ENCODE results near the gene EIF2AK3. TPM values are rescaled to one million over a fixed set of nuclear protein-coding genes. Genes with fewer than 3 reads are reported as not detected.

Gene EIF2AK3
- total RNA-seq, 1 experiment from 2014 or later: 19.3 TPM

DNA sequence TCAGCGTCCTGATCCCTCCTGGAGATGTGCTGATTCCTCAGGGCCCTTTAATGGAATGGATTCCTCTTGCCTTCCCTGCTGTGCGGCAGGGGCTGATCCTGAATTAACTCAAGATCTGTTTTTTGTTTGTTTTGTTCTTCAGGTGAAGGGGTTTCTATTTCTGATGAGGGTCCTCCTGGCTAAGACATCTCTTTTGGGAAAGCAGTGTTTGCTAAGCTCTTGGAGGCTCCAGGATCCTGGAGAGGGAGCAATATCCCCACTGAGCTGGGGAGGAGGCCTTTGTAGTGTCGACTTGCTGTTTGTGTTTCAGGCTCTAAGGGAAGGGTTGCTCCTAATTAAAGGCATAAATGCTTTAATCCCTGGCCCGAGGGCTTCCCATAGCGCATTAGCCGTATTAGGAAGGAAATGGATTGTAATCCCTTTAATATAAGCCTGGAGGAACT is 109.5 kb downstream of the EIF2AK3 start:
- H3K4me2 ChIP-seq (ENCODE audit: insufficient read depth, insufficient read length, low read length): no peak overlapping the region
- H2AFZ ChIP-seq (ENCODE audit: low read length): no peak overlapping the region
- no peak overlapping the region for H3K23ac ChIP-seq (ENCODE audit: insufficient read length, low read depth, low read length)
- no peak overlapping the region for H2AK5ac ChIP-seq (ENCODE audit: insufficient read length, low read length)
- no peak overlapping the region for H2BK20ac ChIP-seq (ENCODE audit: low read depth, low read length, poor library complexity, severe bottlenecking)
- peaks cover 26% of the 10 kb centered on the region for H3K27me3 Mint-ChIP-seq (ENCODE audit: low read depth)
- H2BK120ac ChIP-seq (ENCODE audit: low read depth, low read length, poor library complexity, severe bottlenecking): no peak overlapping the region
- peak overlapping the region in 1 of 2 experiments; percentile 38; a peak in 3 of 5 replicates for H3K4me3 Mint-ChIP-seq
- H3K4me1 Mint-ChIP-seq: peaks cover 26 to 38% of the 10 kb centered on the region in 2 experiments
- H3K9me3 Mint-ChIP-seq: no peaks in the 10 kb centered on the region; a peak in 1 of 5 replicates
- no peaks in the 10 kb centered on the region for H3K79me1 ChIP-seq (ENCODE audit: insufficient read depth, low read depth, low read length, poor library complexity, severe bottlenecking)
- no peak overlapping the region for H4K8ac ChIP-seq (replicated peaks; ENCODE audit: insufficient read length, low read depth, low read length)
- H3K79me2 ChIP-seq (ENCODE audit: insufficient read depth, low read length): no peaks in the 10 kb centered on the region
- WGBS (ENCODE audit: extremely low coverage, insufficient read length, low lambda C conversion rate): no CpG with 5 or more reads among the region's 6 CpGs
- H3K4ac ChIP-seq (ENCODE audit: low read depth, low read length): no peak overlapping the region
- H3K14ac ChIP-seq (ENCODE audit: insufficient read depth, low read length): no peak overlapping the region
- no peak overlapping the region for H2BK15ac ChIP-seq (ENCODE audit: low read depth, low read length)
- no peak overlapping the region for H2BK12ac ChIP-seq (ENCODE audit: insufficient read length, low read depth, low read length)
- no peak overlapping the region for H3K9ac ChIP-seq (ENCODE audit: extremely low read depth, insufficient read length, low read length)
- H4K5ac ChIP-seq (ENCODE audit: insufficient read length, low read depth, low read length): no peak overlapping the region
- H2BK5ac ChIP-seq (ENCODE audit: insufficient read length, low read length): no peak overlapping the region
- H3K9me3 ChIP-seq (ENCODE audit: control insufficient read depth, low read depth, low read length): no peaks in the 10 kb centered on the region
- H3T11ph ChIP-seq (ENCODE audit: low read length): no peak overlapping the region
- peaks cover 2% of the 10 kb centered on the region; the same call in 1 of the 2 replicates for H3K4me1 ChIP-seq (ENCODE audit: insufficient read depth, low read length)
- H4K20me1 ChIP-seq (ENCODE audit: control insufficient read depth, insufficient read depth, insufficient read length): no peaks in the 10 kb centered on the region
- peak overlapping the region in 1 of 3 experiments; percentile 78; a peak in 4 of 7 replicates for H3K27ac Mint-ChIP-seq
- no peak overlapping the region for H3K18ac ChIP-seq (ENCODE audit: insufficient read length, low read depth, low read length)
- peaks cover 2% of the 10 kb centered on the region; the same call in 1 of the 2 replicates for H3K27me3 ChIP-seq (ENCODE audit: insufficient read depth, low read length)
- no peak for DNase-seq
- H4K91ac ChIP-seq (ENCODE audit: insufficient read length, low read depth, low read length): no peak overlapping the region
- TF ChIP-seq, protein P1, sequence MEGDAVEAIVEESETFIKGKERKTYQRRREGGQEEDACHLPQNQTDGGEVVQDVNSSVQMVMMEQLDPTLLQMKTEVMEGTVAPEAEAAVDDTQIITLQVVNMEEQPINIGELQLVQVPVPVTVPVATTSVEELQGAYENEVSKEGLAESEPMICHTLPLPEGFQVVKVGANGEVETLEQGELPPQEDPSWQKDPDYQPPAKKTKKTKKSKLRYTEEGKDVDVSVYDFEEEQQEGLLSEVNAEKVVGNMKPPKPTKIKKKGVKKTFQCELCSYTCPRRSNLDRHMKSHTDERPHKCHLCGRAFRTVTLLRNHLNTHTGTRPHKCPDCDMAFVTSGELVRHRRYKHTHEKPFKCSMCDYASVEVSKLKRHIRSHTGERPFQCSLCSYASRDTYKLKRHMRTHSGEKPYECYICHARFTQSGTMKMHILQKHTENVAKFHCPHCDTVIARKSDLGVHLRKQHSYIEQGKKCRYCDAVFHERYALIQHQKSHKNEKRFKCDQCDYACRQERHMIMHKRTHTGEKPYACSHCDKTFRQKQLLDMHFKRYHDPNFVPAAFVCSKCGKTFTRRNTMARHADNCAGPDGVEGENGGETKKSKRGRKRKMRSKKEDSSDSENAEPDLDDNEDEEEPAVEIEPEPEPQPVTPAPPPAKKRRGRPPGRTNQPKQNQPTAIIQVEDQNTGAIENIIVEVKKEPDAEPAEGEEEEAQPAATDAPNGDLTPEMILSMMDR (conservative IDR thresholded peaks at IDR 0.05): no peak
- no peak overlapping the region for H3K56ac ChIP-seq (ENCODE audit: insufficient read length, low read depth, low read length)
- no peaks in the 10 kb centered on the region for H3K23me2 ChIP-seq (ENCODE audit: insufficient read length, low read depth, low read length, poor library complexity, severe bottlenecking)
- no peak overlapping the region for H3K27ac ChIP-seq (ENCODE audit: insufficient read length, low read depth, low read length)
- H3K36me3 Mint-ChIP-seq (ENCODE audit: insufficient read depth in 1 of 3, low read depth in 3 of 3): no peaks in the 10 kb centered on the region

Other genes with a start within 250 kb of the EIF2AK3 start
- gene FOXI3, start 174.8 kb downstream of the EIF2AK3 start, total RNA-seq (2021): 18.3 and 19.2 TPM in 2 replicates
- gene RPIA, start 64.2 kb upstream of the EIF2AK3 start, total RNA-seq (2021): 17.3 and 18.6 TPM in 2 replicates